ENCODE measurements around the gene SLC22A16.

Gene SLC22A16

DNA sequence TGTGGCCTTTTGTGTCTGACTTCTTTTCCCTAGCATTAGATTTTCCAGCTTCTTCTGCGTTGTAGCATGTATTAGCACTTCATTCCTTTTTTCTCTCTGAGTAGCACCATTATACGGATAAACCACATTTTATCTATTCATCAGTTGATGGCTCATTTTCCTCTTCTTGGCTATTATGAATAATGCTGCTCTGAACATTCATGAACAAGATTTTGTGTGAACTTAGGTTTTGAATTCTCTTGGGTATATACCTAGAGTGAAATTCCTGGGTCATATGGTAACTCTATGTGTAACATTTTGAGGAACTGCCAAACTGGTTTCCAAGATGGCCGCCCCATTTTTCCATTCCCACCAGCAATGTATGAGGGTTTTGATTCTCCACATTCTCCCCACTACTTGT is 28.7 kb downstream of the SLC22A16 start:
- no peak for DNase-seq (ENCODE audit: low spot score)

DNA sequence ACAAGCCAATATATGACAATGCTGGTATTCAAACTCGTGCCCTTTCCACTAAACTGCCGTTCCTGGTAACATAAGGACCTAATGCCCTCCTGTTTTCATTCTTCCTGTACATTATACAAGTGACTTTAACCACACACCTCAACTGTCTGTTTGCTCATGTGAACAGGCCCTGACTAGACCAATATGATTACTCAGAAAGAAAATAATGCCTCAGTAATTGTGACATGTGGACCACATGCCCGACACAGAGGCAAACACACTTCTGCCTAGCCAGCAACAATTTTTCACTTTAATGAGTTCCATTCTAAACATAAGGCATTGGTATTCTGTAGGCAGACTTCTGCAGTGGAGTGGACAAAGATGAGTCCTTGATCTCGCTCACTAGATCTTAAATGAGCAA is 30.0 kb downstream of the SLC22A16 start:
- DNase-seq (ENCODE audit: low spot score) = no peak

DNA sequence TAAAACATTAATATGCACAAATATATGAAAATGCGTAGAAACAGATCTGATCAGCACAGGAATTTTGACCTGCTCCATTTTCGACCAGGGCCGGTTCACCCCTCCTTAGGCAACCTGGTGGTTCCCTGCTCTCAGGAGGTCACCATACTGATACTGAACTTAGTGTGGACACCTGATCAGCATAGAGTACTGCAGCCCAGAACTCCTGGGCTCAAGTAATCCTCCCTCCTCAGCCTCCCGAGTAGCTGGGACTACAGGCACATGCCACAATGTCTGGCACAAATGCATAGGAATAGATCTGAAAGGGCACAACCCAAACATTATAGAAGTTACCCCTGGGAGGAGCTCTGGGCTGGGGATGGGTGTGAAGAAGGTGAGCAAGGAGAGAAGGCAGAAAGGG is 36.4 kb downstream of the SLC22A16 start:
- no peak for DNase-seq (ENCODE audit: low spot score)

DNA sequence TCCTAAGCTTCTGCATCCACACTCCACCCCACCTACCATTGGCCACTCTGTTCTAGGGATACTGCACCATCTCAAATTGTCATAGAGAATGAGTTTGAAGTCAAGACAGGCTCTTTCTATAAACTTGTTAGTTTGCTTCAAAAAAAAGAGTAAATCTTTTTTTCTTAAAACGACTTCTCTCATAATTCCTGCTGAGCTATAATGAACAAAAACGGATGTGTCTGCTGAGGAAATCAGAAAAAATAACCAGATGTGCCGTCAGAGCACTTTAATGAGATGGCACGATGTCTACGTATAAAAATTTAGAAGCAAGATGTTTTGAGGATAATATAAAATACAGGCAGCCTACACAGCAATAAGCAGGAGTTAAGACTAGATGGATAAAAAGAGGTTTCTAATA is 37.1 kb downstream of the SLC22A16 start:
- DNase-seq (ENCODE audit: low spot score) = no peak

DNA sequence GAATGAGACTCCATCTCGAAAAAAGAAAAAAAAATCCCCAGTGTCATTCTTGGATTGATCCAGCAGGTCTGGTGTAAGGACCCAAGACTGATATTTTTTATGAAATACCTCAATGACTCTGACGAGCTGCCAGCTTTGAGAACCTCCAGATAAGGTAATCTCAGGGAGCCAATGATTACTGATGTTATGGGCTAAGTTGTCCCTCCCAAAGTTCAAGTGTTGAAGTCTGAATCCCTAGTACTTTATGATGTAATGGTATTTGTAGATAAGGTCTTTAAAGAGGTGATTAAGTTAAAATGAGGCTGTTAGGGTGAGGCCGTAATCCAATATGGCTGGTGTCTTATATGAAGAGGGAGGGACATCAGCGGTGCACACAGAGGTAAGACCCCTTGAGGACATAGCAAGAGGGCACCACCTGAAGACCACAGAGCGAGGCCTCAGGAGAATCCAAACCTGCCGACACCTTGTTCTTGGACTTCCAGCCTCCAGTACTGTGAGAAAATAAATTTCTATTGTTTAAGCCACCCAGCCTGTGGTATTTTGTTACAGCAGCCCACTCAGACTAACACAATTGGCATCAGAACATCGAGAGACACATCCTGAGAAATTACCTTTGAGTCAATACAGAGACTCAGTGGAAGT is 41.3 kb downstream of the SLC22A16 start:
- DNase-seq (ENCODE audit: low spot score) = no peak

DNA sequence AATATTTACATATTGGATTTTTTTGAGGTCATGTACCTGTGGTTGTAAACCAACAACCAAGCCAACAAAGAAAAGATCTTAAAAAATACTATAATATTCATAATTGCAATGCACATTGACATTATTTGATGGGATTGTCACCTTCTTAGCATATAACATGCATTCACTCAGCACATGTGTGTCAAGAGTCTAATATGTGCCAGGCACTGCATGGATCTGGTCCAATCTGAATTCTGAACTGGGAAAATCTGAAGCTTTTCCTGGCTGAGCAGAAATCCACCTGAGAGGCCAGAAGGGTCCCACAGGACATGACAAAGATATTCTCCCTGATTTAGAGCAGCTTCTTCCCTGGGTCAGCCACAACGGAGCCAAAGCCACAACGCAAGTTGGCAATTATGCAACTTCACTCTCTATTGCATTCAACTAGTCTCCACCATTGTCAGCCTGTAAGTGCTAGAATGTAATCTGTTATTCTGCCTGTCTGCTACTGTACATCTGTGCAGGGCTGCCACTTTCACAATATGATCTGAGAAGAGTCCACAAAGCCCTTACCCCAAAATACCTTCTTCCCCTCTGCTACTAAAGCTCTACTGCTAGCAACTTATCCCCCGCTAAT is 44.0 kb downstream of the SLC22A16 start:
- no peak for DNase-seq (ENCODE audit: low spot score)

DNA sequence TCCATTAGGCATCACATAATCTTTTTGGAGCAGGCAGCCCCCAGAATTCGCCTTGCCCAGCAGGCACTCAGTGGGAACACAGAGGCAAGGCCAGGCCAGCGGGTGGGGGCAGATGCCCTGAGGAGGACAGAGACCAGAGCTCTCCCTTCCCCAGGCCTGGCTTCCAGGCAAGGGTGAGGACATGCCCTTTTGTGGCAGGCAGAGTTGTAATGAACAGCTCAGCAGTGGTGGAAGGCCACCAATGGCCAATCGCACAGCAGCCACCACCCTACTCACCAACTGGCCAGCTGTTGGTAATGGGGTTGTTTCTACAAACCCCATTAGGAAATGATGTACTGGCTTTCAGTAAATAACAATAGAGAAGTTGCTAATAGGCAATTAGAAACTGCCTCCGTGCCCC is 45.7 kb downstream of the SLC22A16 start:
- DNase-seq (ENCODE audit: low spot score) = no peak

DNA sequence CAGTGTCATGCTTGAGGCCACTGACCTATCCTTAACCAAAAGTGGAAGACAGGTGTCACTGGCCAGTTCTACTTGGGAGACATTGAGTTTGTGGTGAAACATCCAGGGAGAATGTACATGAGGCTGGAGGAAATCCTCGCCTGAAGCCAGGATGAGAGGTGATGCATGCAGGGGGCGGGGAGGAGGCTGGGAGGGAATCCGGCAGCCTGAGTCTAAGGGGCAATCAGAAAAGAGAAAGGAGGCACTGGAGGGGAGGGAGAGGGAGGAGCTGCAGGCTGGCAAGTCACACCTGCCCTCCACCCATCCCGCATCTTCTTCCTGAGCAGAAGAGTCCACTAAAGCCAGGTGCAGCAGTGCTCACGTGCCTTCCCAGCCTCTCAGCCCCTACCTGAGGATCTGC is 46.2 kb downstream of the SLC22A16 start:
- DNase-seq (ENCODE audit: low spot score) = no peak

DNA sequence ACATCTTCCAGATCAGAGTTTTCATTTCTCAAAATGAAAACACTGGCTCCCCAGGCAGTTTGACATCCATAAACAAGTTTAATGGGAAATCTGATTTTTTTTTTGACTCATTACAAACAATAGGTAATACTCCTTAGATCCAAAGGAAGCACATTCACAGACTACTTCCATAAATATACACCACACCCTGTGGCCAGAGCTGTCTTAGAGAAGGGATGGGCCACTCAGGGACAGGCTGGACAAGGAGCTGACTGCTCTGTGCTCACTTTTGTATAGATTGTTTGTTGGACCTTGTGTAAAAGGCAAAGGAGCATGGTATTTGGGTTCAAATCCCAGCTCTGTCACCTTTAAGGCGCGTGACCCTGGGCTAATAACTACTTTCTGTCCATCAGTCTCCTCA is 48.3 kb downstream of the SLC22A16 start:
- DNase-seq (ENCODE audit: low spot score) = no peak

DNA sequence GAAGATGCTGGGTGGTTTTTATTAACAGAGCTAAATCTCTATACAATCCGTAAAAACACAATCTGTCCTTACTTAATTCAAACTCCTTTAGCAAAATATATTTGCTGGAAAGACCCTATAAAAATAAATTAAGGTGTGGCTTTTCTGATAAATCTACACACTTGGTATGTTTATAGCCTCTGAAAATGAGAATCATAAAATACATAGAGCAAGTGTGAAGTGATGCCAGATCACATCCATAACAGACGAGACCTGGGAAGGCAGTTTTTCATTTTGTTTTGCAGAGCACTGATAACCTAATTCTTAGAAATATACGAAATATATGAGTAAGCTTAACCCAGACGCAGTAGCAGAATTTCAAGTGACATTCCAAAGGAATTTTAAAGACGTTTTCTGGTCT is 50.6 kb downstream of the SLC22A16 start:
- DNase-seq (ENCODE audit: low spot score) = no peak

DNA sequence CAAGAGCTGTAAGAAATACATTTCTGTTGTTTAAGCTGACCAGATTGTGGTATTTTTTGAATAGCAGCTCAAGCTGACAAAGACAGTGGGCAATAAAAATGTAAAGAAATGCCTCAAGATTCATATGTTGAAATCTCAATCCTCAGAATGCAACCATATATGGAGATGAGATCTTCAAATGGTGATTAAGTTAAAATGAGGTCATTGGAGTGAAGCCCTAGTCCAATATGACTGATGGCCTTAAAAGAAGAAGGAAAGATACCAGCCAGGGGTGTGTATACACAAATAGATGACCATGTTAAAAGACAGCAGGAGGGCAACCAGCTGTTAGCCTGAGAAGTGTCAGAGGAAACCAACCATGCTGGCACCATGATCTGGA is 54.0 kb downstream of the SLC22A16 start:
- DNase-seq (ENCODE audit: low spot score) = no peak

DNA sequence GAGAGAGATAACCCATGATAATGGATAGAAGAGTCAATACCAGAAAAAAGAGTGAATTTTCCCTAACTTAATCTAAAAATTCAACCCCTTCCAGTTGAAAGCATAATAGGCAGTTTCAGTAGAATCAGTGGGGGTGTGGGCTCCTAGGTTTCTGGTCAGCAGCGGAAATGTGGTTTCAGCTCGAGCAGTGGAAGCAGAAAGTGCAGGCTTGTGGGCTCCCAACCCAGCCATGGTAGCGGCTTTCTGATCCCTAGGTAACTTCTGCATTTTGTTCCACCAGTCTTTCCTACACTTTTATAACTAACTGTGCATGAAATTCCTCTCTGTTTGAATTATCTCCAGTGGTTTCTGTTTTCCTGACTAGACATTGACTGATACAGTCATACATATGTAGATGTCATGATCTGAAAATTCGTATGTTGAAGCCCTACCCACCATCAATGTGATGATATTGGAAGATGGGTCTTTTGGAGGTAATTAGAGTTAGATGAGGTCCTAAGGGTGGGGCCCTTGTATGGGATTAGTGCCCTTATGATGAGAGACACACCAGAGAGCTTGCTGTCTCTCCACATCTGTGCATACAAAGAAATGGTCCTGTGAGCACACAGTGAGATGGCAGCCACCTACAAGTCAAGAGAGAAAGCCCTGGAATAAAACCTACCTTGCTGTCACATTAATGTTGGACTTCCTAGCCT is 54.5 kb downstream of the SLC22A16 start:
- DNase-seq (ENCODE audit: low spot score) = no peak

DNA sequence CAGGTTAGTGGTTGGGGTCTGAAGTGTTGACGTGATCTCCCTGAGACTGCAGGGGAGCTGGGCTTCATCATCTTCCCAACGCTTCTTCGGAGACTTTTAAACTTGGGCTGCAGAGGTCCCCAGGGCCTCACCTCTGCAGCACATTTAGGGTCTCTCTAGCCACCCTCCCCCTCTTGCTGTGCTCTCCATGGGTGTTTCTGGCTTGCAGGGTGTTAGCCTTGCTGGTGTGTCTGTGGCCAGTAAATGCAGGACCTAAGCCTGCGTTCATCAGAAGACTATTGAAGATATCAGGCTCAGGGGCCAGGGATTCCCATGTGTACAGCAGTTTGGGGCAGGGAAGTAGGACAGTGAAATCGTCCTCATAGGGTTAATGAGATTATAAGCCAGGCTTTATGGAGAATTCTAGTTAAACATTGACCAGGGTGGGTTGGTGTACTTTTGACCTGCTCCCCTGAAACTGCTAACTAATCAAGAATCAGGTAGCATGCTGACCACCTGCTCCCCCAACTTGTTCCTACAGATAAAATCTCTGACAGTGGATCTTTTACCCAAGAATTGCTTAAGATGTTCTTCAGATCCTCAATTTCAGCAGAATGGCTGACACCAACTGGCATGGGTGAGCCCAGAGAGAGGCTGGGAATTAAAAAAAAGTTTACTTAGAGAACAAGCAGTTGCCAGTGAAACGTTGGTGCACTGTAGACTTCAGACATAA is 57.2 kb downstream of the SLC22A16 start:
- DNase-seq (ENCODE audit: low spot score) = no peak

DNA sequence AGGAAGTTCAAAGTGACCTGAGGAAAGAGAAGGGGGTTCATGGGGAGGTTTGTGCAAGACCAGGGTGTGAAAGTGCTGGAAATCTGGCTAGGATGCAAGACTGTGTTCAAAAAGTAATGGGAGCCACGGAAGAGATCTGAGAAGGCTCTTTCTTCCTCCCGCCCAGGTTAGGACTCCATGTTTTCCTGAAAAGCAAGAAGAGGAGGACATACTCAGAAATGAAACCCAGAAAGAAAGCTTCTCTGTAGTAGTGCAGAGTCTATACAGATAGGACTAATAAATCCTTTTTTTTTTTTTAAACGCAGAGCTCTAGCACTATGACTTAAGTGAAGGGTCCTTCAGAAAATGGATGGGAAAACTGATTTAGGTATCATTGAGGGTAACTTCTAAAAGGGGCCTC is 57.8 kb downstream of the SLC22A16 start:
- DNase-seq (ENCODE audit: low spot score) = no peak

DNA sequence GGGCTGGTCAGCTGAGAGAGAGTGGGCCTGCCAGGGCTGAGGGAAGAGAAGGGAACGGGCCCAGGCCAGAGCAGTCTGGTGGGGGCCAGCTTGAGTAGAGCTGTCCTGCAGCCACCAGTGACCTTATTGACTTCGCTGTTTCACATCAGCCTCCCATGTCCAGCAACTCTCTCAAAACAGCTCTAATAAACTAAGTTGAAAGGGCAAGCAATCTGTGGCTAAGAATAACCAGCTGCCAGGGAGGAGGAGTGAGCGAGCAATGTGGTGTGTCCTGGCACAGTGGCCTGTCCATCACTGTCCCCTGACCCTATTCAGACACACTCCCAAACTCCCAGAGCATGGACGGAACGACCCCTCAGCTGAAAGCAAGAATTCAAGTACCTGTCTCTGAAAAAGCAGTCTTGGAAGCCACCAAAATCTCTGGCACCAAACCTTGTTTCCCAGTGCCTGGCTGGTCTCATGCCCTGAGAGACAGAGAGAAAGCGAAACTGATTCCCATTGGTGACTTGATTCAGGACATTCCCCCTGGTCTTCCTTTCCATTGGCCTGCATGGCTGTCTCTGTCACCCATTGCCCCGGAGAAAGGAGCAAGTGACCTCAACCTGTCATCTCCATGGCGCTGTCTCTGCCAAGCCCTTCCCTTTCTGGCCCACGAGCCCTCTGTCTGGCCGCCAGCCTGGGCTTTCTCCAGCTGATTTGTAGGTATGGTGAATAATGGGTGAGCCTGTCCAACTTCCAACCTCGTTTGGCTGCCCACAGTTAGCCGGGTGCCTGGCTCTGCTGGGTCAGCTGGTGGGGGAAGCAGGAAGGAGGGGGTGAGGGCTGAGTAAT is 61.1 kb downstream of the SLC22A16 start, which contains the start of gene DDO:
Gene DDO (minus strand): TSS at position 490 of the 831 bp plus-strand sequence. CDS start 2,113 bp downstream, outside the sequence.
- DNase-seq (ENCODE audit: low spot score) = no peak

DNA sequence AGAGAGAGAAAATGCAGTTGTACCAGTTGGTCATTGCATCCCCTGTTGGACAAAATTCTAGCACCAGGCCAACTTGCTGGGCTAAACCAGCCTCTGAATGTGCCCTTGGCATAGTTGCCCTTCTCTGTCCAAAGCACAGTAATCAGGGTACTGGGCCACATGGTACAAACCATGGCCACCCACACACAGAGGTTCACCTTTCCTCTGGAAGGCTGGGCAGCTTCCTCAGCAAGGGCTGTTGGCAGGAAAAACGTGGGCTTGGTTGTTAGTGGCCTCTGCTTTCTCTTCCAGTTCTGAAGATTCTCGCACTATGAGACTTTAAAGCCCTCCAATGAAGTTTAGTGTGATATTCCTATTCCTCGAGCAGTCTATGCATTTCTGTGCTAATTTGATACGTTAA is 61.7 kb downstream of the SLC22A16 start:
- no peak for DNase-seq (ENCODE audit: low spot score)

DNA sequence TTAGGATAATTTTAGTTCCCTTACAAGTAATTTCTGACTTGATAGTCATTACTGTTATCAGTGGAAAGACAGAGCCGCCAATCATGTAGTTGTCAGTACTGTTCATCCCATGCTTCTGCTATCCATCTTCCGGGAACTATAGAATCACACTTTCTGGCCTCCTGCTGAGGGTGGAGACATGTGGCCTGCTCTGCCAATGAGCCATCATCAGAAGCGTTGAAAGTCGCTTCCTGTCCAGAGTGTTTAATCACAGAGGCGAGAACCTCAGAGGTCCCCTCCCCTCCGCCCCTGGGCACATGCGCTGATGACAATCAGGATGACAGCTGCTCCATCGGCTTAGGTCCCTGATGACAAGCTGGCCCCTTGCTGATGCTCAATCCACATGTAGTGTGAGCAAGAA is 64.1 kb downstream of the SLC22A16 start:
- DNase-seq (ENCODE audit: low spot score) = no peak

DNA sequence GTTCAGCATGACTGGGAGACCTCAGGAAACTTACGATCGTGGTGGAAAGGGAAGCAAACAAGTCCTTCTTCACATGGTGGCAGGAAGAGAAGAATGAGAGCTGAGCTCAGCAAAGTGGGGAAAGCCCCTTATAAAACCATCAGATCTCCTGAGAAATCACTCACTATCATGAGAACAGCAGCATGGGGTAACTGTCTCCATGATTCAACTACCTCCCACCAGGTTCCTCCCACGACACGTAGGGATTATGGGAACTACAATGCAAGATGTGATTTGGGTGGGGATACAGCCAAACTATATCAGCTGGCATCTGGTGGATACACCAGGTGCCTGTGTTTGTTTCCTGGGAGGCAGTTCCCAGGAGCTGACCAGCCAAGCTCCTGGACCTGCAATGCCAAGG is 65.9 kb downstream of the SLC22A16 start:
- no peak for DNase-seq (ENCODE audit: low spot score)

DNA sequence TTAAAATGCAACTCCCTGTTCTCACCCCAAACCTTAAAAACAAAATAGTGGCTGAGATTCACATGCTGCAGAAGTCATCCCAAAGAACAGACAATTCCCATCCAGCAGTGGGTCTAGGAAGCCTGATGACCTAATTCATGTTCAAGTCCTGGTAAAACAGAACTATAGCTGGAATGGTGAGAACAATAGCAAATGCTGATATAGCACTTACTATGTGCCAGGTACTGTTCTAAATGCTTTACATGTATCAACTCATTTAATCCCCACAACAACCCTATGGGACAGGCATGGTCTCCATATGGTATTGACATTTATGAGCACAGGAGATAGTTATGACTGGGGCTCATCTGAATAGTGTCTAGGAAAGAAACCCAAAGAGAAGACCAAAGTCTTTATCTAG is 66.6 kb downstream of the SLC22A16 start:
- DNase-seq (ENCODE audit: low spot score) = no peak

DNA sequence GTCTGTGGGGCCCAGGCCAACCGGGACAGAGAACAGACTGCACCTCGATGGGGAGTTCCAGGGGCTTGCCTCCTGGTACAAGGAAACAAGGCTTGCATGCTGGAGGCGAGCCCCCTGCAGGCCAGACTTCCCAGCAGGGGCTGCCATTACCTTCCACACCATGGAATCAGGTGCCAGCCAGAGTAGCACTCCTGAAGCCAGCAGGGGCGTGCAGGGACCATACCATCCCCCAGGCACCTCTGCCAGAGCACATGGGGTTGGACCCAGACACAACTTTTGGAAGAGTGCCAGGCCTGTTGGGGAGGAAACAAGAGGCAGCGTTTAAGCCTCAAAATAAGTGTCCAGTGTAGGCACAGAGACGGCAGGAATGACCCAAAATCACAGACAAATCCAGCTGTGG is 67.5 kb downstream of the SLC22A16 start:
- no peak for DNase-seq (ENCODE audit: low spot score)

DNA sequence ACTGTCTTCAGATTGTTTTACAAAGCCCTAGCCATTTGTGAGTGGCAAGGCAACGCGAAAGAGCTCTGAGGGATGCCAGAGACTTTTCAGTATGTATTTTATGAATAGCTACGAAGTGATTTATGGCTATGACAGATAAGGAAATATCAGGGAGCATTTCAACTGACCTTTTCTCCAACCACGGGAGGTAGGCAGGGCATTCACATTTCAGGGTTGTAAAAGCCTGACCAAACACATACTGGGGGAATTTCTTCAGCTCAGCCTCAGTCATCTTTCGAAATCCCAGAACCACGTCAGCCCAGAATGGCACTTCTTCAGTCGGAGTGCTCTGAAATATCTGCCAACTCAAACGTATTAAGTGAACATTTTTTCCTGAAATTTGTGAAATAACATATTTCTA is 71.8 kb downstream of the SLC22A16 start:
- DNase-seq (ENCODE audit: low spot score) = no peak

DNA sequence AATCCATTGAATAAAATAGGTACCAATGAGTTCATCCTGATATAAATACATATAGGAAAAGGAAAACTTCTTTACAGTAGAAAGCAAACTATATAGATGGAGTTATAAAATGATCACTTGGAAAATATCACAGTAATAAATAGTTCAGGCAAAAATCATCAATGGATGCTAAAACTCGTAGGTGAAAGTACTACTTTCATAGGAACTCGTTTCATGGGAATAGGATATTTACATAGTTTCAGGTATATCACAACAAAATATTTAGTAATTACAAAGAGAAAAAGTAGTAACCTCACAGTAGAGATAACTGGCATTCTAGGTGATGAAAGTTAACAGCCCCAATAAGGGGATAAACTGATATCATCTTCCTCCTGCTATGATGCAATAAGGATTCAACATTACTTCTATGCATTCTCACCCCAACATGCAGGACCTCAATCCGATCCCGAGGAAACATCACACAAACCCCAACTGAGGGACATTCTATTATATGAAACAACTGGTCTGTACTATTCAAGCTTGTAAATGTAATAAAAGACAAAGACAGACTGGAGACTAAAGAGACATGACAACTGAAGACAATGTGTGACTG is 74.7 kb downstream of the SLC22A16 start:
- no peak for DNase-seq (ENCODE audit: low spot score)
